Measurements from ENCODE around the gene GPER1.

GPER1 gene

GRCh38 chr7:1086588-1087464, 1.1 kb upstream of the GPER1 start:
- TF ChIP-seq TAF1 (IDR thresholded peaks at IDR 0.05; ENCODE audit: borderline replicate concordance, insufficient read depth, low read length) (no peak), FOXP2 (optimal IDR thresholded peaks at IDR 0.05; ENCODE audit: borderline replicate concordance, extremely low read depth, extremely low read length, insufficient read depth) (no peak), POLR2AphosphoS5 (IDR thresholded peaks at IDR 0.05; ENCODE audit: low read depth, low read length) (no peak), REST (IDR thresholded peaks at IDR 0.05; ENCODE audit: insufficient read depth in 1 of 2, low read depth in 2 of 2, low read length in 2 of 2) (no peak), SIN3A (IDR thresholded peaks at IDR 0.05; ENCODE audit: borderline replicate concordance, insufficient read depth, low read length) (no peak)

- TF ChIP-seq TAF1 (IDR thresholded peaks at IDR 0.05; ENCODE audit: borderline replicate concordance, insufficient read depth, low read length) (no peak), POLR2AphosphoS5 (IDR thresholded peaks at IDR 0.05; ENCODE audit: low read depth, low read length) (no peak), FOXP2 (optimal IDR thresholded peaks at IDR 0.05; ENCODE audit: borderline replicate concordance, extremely low read depth, extremely low read length, insufficient read depth) (no peak), REST (IDR thresholded peaks at IDR 0.05; ENCODE audit: insufficient read depth in 1 of 2, low read depth in 2 of 2, low read length in 2 of 2) (no peak), SIN3A (IDR thresholded peaks at IDR 0.05; ENCODE audit: borderline replicate concordance, insufficient read depth, low read length) (no peak)
Measured at GRCh38 chr7:1087465-1087814, 473 bp upstream of the GPER1 start.

DNA sequence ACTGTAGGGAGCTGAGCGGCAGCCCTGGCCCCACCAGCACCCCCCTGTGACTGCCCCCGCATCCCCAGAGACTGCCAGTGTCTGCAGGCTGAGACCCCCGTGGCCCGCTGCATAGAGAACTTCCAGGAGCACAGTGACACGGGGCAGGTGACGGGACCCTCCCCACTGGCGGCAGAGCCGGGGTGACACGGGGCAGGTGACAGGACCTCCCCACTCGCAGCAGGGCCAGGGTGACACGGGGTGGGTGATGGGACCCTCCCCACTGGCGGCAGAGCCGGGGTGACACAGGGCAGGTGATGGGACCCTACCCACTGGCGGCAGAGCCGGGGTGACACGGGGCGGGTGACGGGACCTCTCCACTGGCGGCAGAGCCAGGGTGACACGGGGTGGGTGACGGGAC, 2.3 kb downstream of the GPER1 start:
- TF ChIP-seq FOXP2 (optimal IDR thresholded peaks at IDR 0.05; ENCODE audit: borderline replicate concordance, extremely low read depth, extremely low read length, insufficient read depth) (no peak), TAF1 (IDR thresholded peaks at IDR 0.05; ENCODE audit: borderline replicate concordance, insufficient read depth, low read length) (no peak), SIN3A (IDR thresholded peaks at IDR 0.05; ENCODE audit: borderline replicate concordance, insufficient read depth, low read length) (no peak), POLR2AphosphoS5 (IDR thresholded peaks at IDR 0.05; ENCODE audit: low read depth, low read length) (no peak), REST (IDR thresholded peaks at IDR 0.05; ENCODE audit: insufficient read depth in 1 of 2, low read depth in 2 of 2, low read length in 2 of 2) (no peak)

- TF ChIP-seq TAF1 (IDR thresholded peaks at IDR 0.05; ENCODE audit: borderline replicate concordance, insufficient read depth, low read length) (no peak), SIN3A (IDR thresholded peaks at IDR 0.05; ENCODE audit: borderline replicate concordance, insufficient read depth, low read length) (no peak), FOXP2 (optimal IDR thresholded peaks at IDR 0.05; ENCODE audit: borderline replicate concordance, extremely low read depth, extremely low read length, insufficient read depth) (no peak), POLR2AphosphoS5 (IDR thresholded peaks at IDR 0.05; ENCODE audit: low read depth, low read length) (no peak), REST (IDR thresholded peaks at IDR 0.05; ENCODE audit: insufficient read depth in 1 of 2, low read depth in 2 of 2, low read length in 2 of 2) (no peak)
Measured at GRCh38 chr7:1090686-1091643, 3.1 kb downstream of the GPER1 start.

Measured in PFSK-1 (cell line).